ENCODE data around the gene MFAP1.
"Not testable (repeated sequence)": the region's sequence is repeated elsewhere in the genome, so short reads cannot be mapped to it uniquely, and the experiment has no call there.

MFAP1 gene

DNA sequence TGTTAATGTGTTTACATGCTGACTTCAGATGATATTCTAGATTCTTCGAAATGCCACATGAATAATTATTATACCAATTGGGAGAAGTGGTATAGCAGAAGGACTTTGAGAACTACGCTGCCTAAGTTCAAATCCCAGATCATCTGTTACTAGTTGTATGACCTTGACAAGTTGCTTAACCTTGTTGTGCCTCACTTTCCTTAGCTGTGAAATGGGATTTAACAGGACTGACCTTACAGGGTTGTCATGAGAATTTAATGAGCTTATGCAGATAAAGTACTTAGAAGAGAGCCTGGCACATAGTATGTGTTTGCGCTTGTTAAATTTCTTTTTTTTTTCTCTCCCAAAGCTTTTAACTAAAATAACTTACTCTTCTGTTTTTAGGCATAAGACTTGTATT is 26.8 kb upstream of the MFAP1 start:
- H3K27me3 ChIP-seq (ENCODE audit: control insufficient read depth in 5 of 5, insufficient read depth in 4 of 5, low read length in 5 of 5) = no peaks in the 10 kb centered on the region
- no peaks in the 10 kb centered on the region for H3K4me1 ChIP-seq (ENCODE audit: control insufficient read depth in 5 of 5, insufficient read depth in 5 of 5, low read length in 5 of 5)
- no peaks in the 10 kb centered on the region for H3K9me3 ChIP-seq (ENCODE audit: control insufficient read depth in 5 of 5, low read length in 5 of 5)
- H3K27ac ChIP-seq (ENCODE audit: low read depth, low read length) = no peak overlapping the region
- H3K4me3 ChIP-seq (ENCODE audit: low read depth in 1 of 5, low read length in 5 of 5) = no peak overlapping the region
- peaks cover 0 to 11% (median 3%) of the 10 kb centered on the region in 5 donors for H3K36me3 ChIP-seq (ENCODE audit: control insufficient read depth in 5 of 5, insufficient read depth in 5 of 5, low read length in 5 of 5)
- H3K9ac ChIP-seq (ENCODE audit: low read length in 5 of 5) = no peak overlapping the region

DNA sequence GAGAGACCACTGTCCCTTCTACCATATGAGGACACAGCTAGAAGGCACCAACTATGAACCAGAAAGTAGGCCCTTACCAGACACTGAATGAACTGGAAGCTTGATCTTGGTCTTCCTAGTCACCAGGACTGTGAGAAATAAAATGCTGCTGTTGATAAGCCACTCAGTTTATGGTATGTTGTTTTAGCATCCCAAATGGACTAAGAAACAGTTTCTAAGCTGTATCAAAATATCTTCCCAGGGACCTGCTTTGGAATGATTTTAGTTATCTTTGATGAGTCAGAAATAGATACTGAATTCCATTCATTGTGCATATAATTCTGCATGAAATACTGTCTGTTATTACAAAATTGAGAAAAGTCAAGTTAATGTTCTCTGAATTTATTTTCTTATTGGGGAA is 20.9 kb upstream of the MFAP1 start:
- Histone ChIP-seq H3K27ac (ENCODE audit: low read depth, low read length) (no peak overlapping the region), H3K36me3 (ENCODE audit: control insufficient read depth in 5 of 5, insufficient read depth in 5 of 5, low read length in 5 of 5) (peaks cover 0 to 4% (median 2%) of the 10 kb centered on the region in 5 donors), H3K9ac (ENCODE audit: low read length in 5 of 5) (no peak overlapping the region), H3K27me3 (ENCODE audit: control insufficient read depth in 5 of 5, insufficient read depth in 4 of 5, low read length in 5 of 5) (no peaks in the 10 kb centered on the region), H3K4me3 (ENCODE audit: low read depth in 1 of 5, low read length in 5 of 5) (no peak overlapping the region), H3K9me3 (ENCODE audit: control insufficient read depth in 5 of 5, low read length in 5 of 5) (no peaks in the 10 kb centered on the region), H3K4me1 (ENCODE audit: control insufficient read depth in 5 of 5, insufficient read depth in 5 of 5, low read length in 5 of 5) (no peaks in the 10 kb centered on the region)

DNA sequence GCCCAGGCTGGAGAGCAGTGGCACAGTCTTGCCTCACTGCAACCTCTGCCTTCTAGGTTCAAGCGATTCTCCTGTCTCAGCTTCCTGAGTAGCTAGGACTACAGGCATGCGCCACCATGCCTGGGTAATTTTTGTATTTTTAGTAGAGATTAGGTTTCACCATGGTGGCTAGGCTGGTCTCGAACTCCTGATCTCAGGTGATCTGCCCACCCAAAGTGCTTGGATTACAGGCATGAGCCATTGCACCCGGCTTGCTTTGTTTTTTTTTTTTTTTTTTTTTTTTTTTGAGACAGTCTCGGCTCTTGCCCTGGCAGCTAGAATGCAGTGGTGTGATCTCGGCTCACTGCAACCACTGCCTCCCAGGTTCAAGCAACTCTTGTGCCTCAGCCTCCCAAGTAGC is 8.0 kb upstream of the MFAP1 start:
- H3K4me1 ChIP-seq (ENCODE audit: control insufficient read depth in 5 of 5, insufficient read depth in 5 of 5, low read length in 5 of 5); H3K9me3 ChIP-seq (ENCODE audit: control insufficient read depth in 5 of 5, low read length in 5 of 5); H3K27ac ChIP-seq (ENCODE audit: low read depth, low read length); H3K9ac ChIP-seq (ENCODE audit: low read length in 5 of 5); H3K36me3 ChIP-seq (ENCODE audit: control insufficient read depth in 5 of 5, insufficient read depth in 5 of 5, low read length in 5 of 5); H3K4me3 ChIP-seq (ENCODE audit: low read depth in 1 of 5, low read length in 5 of 5); H3K27me3 ChIP-seq (ENCODE audit: control insufficient read depth in 5 of 5, insufficient read depth in 4 of 5, low read length in 5 of 5): not testable (repeated sequence)

DNA sequence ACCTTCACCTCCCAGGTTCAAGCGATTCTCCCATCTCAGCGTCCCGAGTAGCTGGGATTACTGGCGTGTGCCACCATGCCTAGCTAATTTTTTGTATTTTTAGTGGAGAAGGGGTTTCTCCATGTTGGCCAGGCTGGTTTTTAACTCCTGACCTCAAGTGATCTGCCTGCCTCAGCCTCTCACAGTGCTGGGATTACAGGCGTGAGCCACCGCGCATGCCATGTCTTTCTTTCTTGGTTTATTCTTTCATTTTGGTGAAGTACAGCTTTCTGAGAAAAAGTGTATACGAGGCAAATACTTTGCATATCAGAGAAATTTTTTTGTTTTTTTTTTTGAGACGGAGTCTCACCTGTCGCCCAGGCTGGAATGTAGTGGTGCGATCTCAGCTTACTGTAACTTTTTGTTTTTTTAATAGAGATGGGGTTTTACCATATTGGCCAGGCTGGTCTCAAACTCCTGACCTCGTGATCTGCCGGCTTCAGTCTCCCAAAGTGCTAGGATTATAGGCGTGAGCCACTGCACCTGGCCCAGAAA is 7.1 kb upstream of the MFAP1 start:
- H3K4me1 ChIP-seq (ENCODE audit: control insufficient read depth in 5 of 5, insufficient read depth in 5 of 5, low read length in 5 of 5) = peaks cover 0 to 14% (median 9%) of the 10 kb centered on the region in 5 donors
- H3K27me3 ChIP-seq (ENCODE audit: control insufficient read depth in 5 of 5, insufficient read depth in 4 of 5, low read length in 5 of 5); H3K4me3 ChIP-seq (ENCODE audit: low read depth in 1 of 5, low read length in 5 of 5); H3K27ac ChIP-seq (ENCODE audit: low read depth, low read length); H3K36me3 ChIP-seq (ENCODE audit: control insufficient read depth in 5 of 5, insufficient read depth in 5 of 5, low read length in 5 of 5); H3K9me3 ChIP-seq (ENCODE audit: control insufficient read depth in 5 of 5, low read length in 5 of 5); H3K9ac ChIP-seq (ENCODE audit: low read length in 5 of 5): not testable (repeated sequence)

DNA sequence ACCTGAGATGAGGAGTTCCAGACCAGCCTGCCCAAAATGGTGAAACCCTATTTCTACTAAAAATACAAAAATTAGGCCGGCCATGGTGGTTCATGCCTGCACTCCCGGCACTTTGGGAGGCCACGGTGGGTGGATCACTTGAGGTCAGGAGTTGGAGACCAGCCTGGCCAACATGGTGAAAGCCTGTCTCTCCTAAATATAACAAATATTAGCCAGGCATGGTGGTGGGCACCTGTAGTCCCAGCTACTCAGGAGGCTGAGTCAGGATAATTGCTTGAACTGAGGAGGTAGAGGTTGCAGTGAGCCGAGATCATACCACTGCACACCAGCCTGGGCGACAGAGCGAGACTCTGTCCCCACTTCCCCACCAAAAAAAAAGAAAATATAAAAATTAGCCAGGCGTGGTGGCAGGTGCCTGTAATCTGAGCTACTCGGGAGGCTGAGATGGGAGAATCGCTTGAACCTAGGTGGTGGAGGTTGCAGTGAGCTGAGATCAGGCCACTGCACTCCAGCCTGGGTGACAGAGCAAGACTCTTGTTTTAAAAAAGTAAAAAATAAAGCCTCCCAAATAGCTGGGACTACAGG is 6.3 kb upstream of the MFAP1 start:
- not testable (repeated sequence) for H3K9ac ChIP-seq (ENCODE audit: low read length in 5 of 5); H3K27ac ChIP-seq (ENCODE audit: low read depth, low read length); H3K36me3 ChIP-seq (ENCODE audit: control insufficient read depth in 5 of 5, insufficient read depth in 5 of 5, low read length in 5 of 5); H3K27me3 ChIP-seq (ENCODE audit: control insufficient read depth in 5 of 5, insufficient read depth in 4 of 5, low read length in 5 of 5); H3K9me3 ChIP-seq (ENCODE audit: control insufficient read depth in 5 of 5, low read length in 5 of 5); H3K4me3 ChIP-seq (ENCODE audit: low read depth in 1 of 5, low read length in 5 of 5)
- H3K4me1 ChIP-seq (ENCODE audit: control insufficient read depth in 5 of 5, insufficient read depth in 5 of 5, low read length in 5 of 5) = peaks cover 1 to 20% (median 14%) of the 10 kb centered on the region in 5 donors

DNA sequence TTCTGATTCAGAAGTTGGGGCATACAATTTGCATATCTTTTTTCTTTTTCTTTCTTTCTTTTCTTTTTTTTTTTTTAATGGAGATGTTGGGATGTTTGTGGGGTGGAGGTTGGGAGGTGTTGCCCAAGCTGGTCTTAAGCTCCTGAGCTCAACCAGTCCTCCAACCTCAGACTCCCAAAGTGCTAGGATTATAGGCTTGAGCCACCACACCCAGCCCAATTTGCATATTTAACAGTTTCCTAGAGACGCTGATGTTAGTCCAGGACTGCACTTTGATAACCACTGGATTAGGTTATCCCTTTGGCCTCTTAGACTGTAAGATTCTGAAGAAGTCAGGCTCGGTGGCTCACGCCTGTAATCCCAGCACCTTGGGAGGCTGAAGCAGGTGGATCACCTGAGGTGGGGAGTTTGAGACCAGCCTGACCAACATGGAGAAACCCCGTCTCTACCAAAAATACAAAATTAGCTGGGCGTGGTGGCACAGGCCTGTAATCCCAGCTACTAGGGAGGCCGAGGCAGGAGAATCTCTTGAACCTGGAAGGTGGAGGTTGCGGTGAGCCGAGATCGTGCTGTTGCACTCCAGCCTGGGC is 5.6 kb upstream of the MFAP1 start:
- H3K27me3 ChIP-seq (ENCODE audit: control insufficient read depth in 5 of 5, insufficient read depth in 4 of 5, low read length in 5 of 5); H3K9me3 ChIP-seq (ENCODE audit: control insufficient read depth in 5 of 5, low read length in 5 of 5); H3K4me3 ChIP-seq (ENCODE audit: low read depth in 1 of 5, low read length in 5 of 5); H3K9ac ChIP-seq (ENCODE audit: low read length in 5 of 5); H3K36me3 ChIP-seq (ENCODE audit: control insufficient read depth in 5 of 5, insufficient read depth in 5 of 5, low read length in 5 of 5); H3K27ac ChIP-seq (ENCODE audit: low read depth, low read length): not testable (repeated sequence)
- H3K4me1 ChIP-seq (ENCODE audit: control insufficient read depth in 5 of 5, insufficient read depth in 5 of 5, low read length in 5 of 5) = peaks cover 1 to 20% (median 14%) of the 10 kb centered on the region in 5 donors

DNA sequence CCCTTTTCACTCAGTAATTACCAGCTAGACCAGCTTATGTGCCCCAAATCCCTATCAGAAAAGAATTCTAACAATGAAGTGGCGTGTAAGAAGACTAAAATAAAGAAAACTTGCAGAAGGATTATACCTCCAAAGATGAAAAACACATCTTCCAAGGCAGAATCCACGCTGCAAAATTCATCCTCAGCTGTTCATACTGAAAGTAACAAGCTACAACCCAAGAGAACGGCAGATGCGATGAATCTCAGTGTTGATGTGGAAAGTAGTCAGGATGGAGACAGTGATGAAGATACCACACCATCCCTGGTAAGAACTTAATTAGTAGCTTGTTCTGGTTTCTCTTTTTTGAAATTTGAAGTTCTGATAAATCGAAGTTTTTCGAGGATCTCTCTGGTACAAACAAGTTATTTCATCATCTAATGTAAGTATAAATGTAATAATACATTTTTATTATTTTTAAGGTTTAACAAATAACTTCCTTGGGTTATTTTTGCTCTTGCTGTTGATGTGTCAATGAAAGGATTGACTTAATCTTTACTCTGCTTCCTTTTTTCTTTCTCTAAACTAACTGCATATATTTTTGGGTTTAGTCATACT is 3.7 kb upstream of the MFAP1 start:
- Histone ChIP-seq H3K36me3 (ENCODE audit: control insufficient read depth in 5 of 5, insufficient read depth in 5 of 5, low read length in 5 of 5) (no peaks in the 10 kb centered on the region), H3K27me3 (ENCODE audit: control insufficient read depth in 5 of 5, insufficient read depth in 4 of 5, low read length in 5 of 5) (no peaks in the 10 kb centered on the region), H3K27ac (ENCODE audit: low read depth, low read length) (no peak overlapping the region), H3K9ac (ENCODE audit: low read length in 5 of 5) (peak overlapping the region in 3 of 5 donors; percentile 51 to 62 (median 54)), H3K4me1 (ENCODE audit: control insufficient read depth in 5 of 5, insufficient read depth in 5 of 5, low read length in 5 of 5) (peaks cover 1 to 31% (median 25%) of the 10 kb centered on the region in 5 donors), H3K4me3 (ENCODE audit: low read depth in 1 of 5, low read length in 5 of 5) (no peak overlapping the region), H3K9me3 (ENCODE audit: control insufficient read depth in 5 of 5, low read length in 5 of 5) (no peaks in the 10 kb centered on the region)

DNA sequence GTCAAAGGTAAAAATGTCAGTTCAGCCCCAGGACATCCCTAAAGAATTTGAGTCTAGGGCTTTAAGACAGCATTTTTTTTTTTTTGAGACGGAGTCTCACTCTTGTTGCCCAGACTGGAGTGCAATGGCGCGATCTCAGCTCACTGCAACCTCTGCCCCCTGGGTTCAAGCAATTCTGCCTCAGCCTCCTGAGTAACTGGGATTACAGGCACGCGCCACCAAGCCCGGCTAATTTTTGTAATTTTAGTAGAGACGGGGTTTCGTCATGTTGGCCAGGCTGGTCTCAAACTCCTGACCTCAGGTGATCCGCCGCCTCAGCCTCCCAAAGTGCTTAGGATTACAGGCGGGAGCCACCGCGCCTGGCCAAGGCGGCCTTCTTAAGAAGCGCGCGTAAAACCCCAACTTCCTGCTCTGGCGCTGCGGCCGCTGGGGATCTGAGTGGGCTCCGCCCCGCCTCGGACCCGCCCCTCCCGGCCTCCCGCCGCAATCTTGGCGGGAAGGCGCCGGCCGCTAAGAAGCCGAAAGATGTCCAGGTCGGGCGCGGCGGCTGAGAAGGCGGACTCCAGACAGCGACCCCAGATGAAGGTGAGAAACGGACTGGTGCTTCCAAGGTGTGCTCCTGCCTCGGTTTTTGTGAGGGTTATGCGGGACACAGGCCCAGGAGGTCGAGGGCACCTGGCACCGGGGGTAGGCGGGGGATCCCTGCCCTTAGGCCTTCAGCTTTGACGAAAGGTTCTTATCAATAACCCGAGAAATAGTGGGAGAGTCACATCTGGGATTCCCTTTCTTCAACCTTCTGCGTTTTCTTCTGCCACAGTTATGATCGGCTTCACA is 2.2 kb upstream of the MFAP1 start, which contains the start of gene WDR76:
Gene WDR76, plus strand, starts transcription at position 495 of the 834 bp plus-strand sequence. Its CDS starts 31 bp downstream, at position 526.
- peak within 1 kb of the TSS; percentile 50 to 76 (median 72) for H3K4me3 ChIP-seq (ENCODE audit: low read depth in 1 of 5, low read length in 5 of 5)
- H3K36me3 ChIP-seq (ENCODE audit: control insufficient read depth in 5 of 5, insufficient read depth in 5 of 5, low read length in 5 of 5) = no peaks in the 10 kb centered on the region
- H3K27ac ChIP-seq (ENCODE audit: low read depth, low read length) = peak within 1 kb of the TSS; percentile 41
- H3K4me1 ChIP-seq (ENCODE audit: control insufficient read depth in 5 of 5, insufficient read depth in 5 of 5, low read length in 5 of 5) = peaks cover 1 to 41% (median 32%) of the 10 kb centered on the region in 5 donors
- H3K9me3 ChIP-seq (ENCODE audit: control insufficient read depth in 5 of 5, low read length in 5 of 5) = no peaks in the 10 kb centered on the region
- H3K27me3 ChIP-seq (ENCODE audit: control insufficient read depth in 5 of 5, insufficient read depth in 4 of 5, low read length in 5 of 5) = no peaks in the 10 kb centered on the region
- peak within 1 kb of the TSS; percentile 12 to 87 (median 76) for H3K9ac ChIP-seq (ENCODE audit: low read length in 5 of 5)

DNA sequence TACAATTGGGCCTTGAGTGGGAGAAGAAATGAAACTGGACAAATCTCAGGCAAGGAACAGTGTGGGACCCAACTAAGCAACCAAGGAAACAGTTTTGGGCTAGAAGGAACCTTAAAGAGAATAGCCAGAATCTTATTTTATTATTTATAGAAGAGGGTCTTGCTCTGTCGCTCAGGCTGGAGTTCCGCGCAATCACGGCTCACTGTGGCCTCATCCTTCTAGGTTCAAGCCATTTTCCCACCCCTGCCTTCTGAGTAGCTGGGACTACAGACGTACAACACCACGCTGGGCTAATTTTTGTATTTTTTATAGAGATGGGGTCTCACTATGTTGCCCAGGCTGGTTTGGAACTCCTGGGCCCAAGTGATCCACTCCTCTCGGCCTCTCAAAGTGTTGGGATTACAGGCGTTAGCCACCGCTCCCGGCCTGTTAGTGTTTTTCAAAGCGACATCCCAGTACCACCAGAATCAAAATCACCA is 1.6 kb upstream of the MFAP1 start:
- Histone ChIP-seq H3K27ac (ENCODE audit: low read depth, low read length) (peak overlapping the region; percentile 37), H3K9me3 (ENCODE audit: control insufficient read depth in 5 of 5, low read length in 5 of 5) (no peaks in the 10 kb centered on the region), H3K9ac (ENCODE audit: low read length in 5 of 5) (peak overlapping the region in 1 of 5 donors; percentile 80), H3K27me3 (ENCODE audit: control insufficient read depth in 5 of 5, insufficient read depth in 4 of 5, low read length in 5 of 5) (no peaks in the 10 kb centered on the region), H3K4me3 (ENCODE audit: low read depth in 1 of 5, low read length in 5 of 5) (peak overlapping the region in 4 of 5 donors; percentile 55 to 76 (median 74)), H3K4me1 (ENCODE audit: control insufficient read depth in 5 of 5, insufficient read depth in 5 of 5, low read length in 5 of 5) (peaks cover 1 to 41% (median 33%) of the 10 kb centered on the region in 5 donors), H3K36me3 (ENCODE audit: control insufficient read depth in 5 of 5, insufficient read depth in 5 of 5, low read length in 5 of 5) (no peaks in the 10 kb centered on the region)

Data from subcutaneous abdominal adipose tissue (tissue), 5 donors.